Subcutaneous abdominal adipose tissue (tissue), 5 donors: ENCODE results near the gene ERN1.

Source experiments
- H3K27ac ChIP-seq: one replicate; pipeline ENCODE4 v1.7.0; 2013; ENCODE audit warnings: low read depth, mild to moderate bottlenecking, inconsistent platforms, low read length, moderate library complexity
- H3K27me3 ChIP-seq, 5 donors: one replicate each; pipeline ENCODE4 v1.7.0; 2013; ENCODE audit warnings: low read length in 5 of 5, inconsistent platforms in 1 of 5; ENCODE audit not compliant: control insufficient read depth in 5 of 5, insufficient read depth in 4 of 5
- H3K36me3 ChIP-seq, 5 donors: one replicate each; pipeline ENCODE4 v1.7.0; 2013; ENCODE audit warnings: low read length in 5 of 5; ENCODE audit not compliant: control insufficient read depth in 5 of 5, insufficient read depth in 5 of 5
- H3K4me1 ChIP-seq, 5 donors: one replicate each; pipeline ENCODE4 v1.7.0; 2013; ENCODE audit warnings: low read length in 5 of 5, mild to moderate bottlenecking in 3 of 5, moderate library complexity in 1 of 5; ENCODE audit not compliant: control insufficient read depth in 5 of 5, insufficient read depth in 5 of 5
- H3K4me3 ChIP-seq, 5 donors: one replicate each; pipeline ENCODE4 v1.7.0; 2013; ENCODE audit warnings: low read length in 5 of 5, low read depth in 1 of 5
- H3K9ac ChIP-seq, 5 donors: one replicate each; pipeline ENCODE4 v1.7.0; 2013; ENCODE audit warnings: low read length in 5 of 5, mild to moderate bottlenecking in 4 of 5, moderate library complexity in 3 of 5
- H3K9me3 ChIP-seq, 5 donors: one replicate each; pipeline ENCODE4 v1.7.0; 2013; ENCODE audit warnings: low read length in 5 of 5; ENCODE audit not compliant: control insufficient read depth in 5 of 5
- donor health status: healthy.
- donor health status: healthy.
- donor health status: healthy.
- donor health status: healthy.
- donor health status: healthy.

ERN1 gene

GRCh38 chr17:64002658-64003525 lies 127.1 kb downstream of the ERN1 start:
- Histone ChIP-seq H3K4me3 (no peak overlapping the region), H3K27ac (peak overlapping the region; percentile 72), H3K4me1 (peaks cover 13 to 83% (median 60%) of the 10 kb centered on the region in 5 donors), H3K36me3 (peaks cover 0 to 31% (median 16%) of the 10 kb centered on the region in 5 donors), H3K9me3 (no peaks in the 10 kb centered on the region), H3K9ac (peak overlapping the region in 1 of 5 donors; percentile 23), H3K27me3 (peaks cover 5 to 12% (median 11%) of the 10 kb centered on the region in 5 donors)

- H3K27me3 ChIP-seq: peaks cover 5 to 20% (median 15%) of the 10 kb centered on the region in 5 donors
- H3K27ac ChIP-seq: peak overlapping the region; percentile 72
- H3K4me3 ChIP-seq: no peak overlapping the region
- H3K4me1 ChIP-seq: peaks cover 15 to 83% (median 55%) of the 10 kb centered on the region in 5 donors
- H3K9ac ChIP-seq: peak overlapping the region in 1 of 5 donors; percentile 23
- H3K36me3 ChIP-seq: peaks cover 0 to 31% (median 16%) of the 10 kb centered on the region in 5 donors
- H3K9me3 ChIP-seq: no peaks in the 10 kb centered on the region
These were observed 128.0 kb downstream of the ERN1 start for GRCh38 chr17:64001763-64002529.

GRCh38 chr17:64001091-64001579 lies 128.8 kb downstream of the ERN1 start:
- peak overlapping the region; percentile 72 for H3K27ac ChIP-seq
- H3K9me3 ChIP-seq: no peaks in the 10 kb centered on the region
- peaks cover 0 to 31% (median 16%) of the 10 kb centered on the region in 5 donors for H3K36me3 ChIP-seq
- H3K4me3 ChIP-seq: no peak overlapping the region
- H3K27me3 ChIP-seq: peaks cover 5 to 20% (median 15%) of the 10 kb centered on the region in 5 donors
- H3K4me1 ChIP-seq: peaks cover 11 to 77% (median 47%) of the 10 kb centered on the region in 5 donors
- H3K9ac ChIP-seq: no peak overlapping the region

GRCh38 chr17:63999680-64000531 lies 130.0 kb downstream of the ERN1 start:
- H3K27me3 ChIP-seq: peaks cover 5 to 20% (median 15%) of the 10 kb centered on the region in 5 donors
- H3K9ac ChIP-seq: no peak overlapping the region
- peaks cover 11 to 65% (median 36%) of the 10 kb centered on the region in 5 donors for H3K4me1 ChIP-seq
- peak overlapping the region in 2 of 5 donors; percentile 11 to 21 for H3K4me3 ChIP-seq
- H3K9me3 ChIP-seq: no peaks in the 10 kb centered on the region
- peaks cover 0 to 27% (median 15%) of the 10 kb centered on the region in 5 donors for H3K36me3 ChIP-seq
- H3K27ac ChIP-seq: no peak overlapping the region

- Histone ChIP-seq H3K27me3 (peaks cover 5 to 20% (median 15%) of the 10 kb centered on the region in 5 donors), H3K36me3 (peaks cover 0 to 18% (median 8%) of the 10 kb centered on the region in 5 donors), H3K9me3 (no peaks in the 10 kb centered on the region), H3K4me3 (peak overlapping the region; percentile 11 to 75 (median 72)), H3K4me1 (peaks cover 11 to 57% (median 36%) of the 10 kb centered on the region in 5 donors), H3K9ac (peak overlapping the region in 1 of 5 donors; percentile 74), H3K27ac (no peak overlapping the region)
These were observed 130.9 kb downstream of the ERN1 start for GRCh38 chr17:63998721-63999679.

- Histone ChIP-seq H3K4me3 (peak within 1 kb of the TSS; percentile 23 to 75 (median 72)), H3K27ac (peak within 1 kb of the TSS; percentile 50), H3K27me3 (peaks cover 5 to 20% (median 15%) of the 10 kb centered on the region in 5 donors), H3K36me3 (peaks cover 0 to 9% (median 2%) of the 10 kb centered on the region in 5 donors), H3K9me3 (no peaks in the 10 kb centered on the region), H3K4me1 (peaks cover 11 to 51% (median 35%) of the 10 kb centered on the region in 5 donors), H3K9ac (peak within 1 kb of the TSS in 3 of 5 donors; percentile 55 to 78 (median 74))
These were observed 131.8 kb downstream of the ERN1 start, which contains the start of gene PRR29 for GRCh38 chr17:63998050-63998720. Gene PRR29, plus strand, starts transcription at chr17:63998351. Its CDS starts 14 bp downstream, at chr17:63998365.

GRCh38 chr17:63997341-63998048 lies 132.4 kb downstream of the ERN1 start:
- H3K9me3 ChIP-seq: no peaks in the 10 kb centered on the region
- peaks cover 11 to 50% (median 33%) of the 10 kb centered on the region in 5 donors for H3K4me1 ChIP-seq
- peak overlapping the region; percentile 23 to 75 (median 72) for H3K4me3 ChIP-seq
- H3K36me3 ChIP-seq: peaks cover 0 to 4% (median 0%) of the 10 kb centered on the region in 5 donors
- peaks cover 5 to 20% (median 15%) of the 10 kb centered on the region in 5 donors for H3K27me3 ChIP-seq
- H3K9ac ChIP-seq: peak overlapping the region in 2 of 5 donors; percentile 11 to 78
- H3K27ac ChIP-seq: peak overlapping the region; percentile 50
